AG10803 (cell line): ENCODE data around the gene FHAD1.

Source experiments
- DNase-seq: peaks from one replicate; pipeline ENCODE4 v3.0.0; 2010; ENCODE audit warnings: low read depth
- H3K4me3 ChIP-seq: 2 replicates; pipeline ENCODE4 v1.5.1; 2011; ENCODE audit warnings: mild to moderate bottlenecking, low read length, control low read depth
- TF ChIP-seq, protein P1 (sequence below): conservative IDR thresholded peaks from 2 replicates; pipeline ENCODE4 v1.5.1; 2011; ENCODE audit warnings: mild to moderate bottlenecking, low read length, control low read depth, inconsistent platforms

The FHAD1 gene

DNA sequence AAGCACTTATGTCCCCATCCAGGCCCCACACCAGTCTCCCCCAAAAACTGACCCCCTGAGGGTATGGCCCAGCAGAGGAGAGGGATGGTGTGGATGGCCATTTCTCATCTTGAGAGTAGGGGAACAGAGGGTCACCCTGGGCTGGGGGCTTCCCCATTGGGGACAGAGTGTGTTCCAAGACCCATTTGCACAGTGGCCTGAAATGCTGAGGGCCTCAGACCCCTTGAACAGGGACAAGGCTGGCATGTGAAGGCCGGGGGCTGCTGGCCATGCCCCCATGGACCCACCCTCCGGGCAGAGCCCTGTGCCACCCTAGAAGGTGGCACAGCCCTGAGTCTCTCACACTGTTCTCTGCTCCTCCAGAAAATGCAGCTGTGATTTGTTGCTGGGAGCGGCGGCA is 199.2 kb downstream of the FHAD1 start:
- no peak for DNase-seq
- TF ChIP-seq, protein P1, sequence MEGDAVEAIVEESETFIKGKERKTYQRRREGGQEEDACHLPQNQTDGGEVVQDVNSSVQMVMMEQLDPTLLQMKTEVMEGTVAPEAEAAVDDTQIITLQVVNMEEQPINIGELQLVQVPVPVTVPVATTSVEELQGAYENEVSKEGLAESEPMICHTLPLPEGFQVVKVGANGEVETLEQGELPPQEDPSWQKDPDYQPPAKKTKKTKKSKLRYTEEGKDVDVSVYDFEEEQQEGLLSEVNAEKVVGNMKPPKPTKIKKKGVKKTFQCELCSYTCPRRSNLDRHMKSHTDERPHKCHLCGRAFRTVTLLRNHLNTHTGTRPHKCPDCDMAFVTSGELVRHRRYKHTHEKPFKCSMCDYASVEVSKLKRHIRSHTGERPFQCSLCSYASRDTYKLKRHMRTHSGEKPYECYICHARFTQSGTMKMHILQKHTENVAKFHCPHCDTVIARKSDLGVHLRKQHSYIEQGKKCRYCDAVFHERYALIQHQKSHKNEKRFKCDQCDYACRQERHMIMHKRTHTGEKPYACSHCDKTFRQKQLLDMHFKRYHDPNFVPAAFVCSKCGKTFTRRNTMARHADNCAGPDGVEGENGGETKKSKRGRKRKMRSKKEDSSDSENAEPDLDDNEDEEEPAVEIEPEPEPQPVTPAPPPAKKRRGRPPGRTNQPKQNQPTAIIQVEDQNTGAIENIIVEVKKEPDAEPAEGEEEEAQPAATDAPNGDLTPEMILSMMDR, result no peak
- no peak overlapping the region for H3K4me3 ChIP-seq
